ENCODE data around the gene TXNDC17.

The TXNDC17 gene

GRCh38 chr17:6684881-6685767 lies 44.3 kb downstream of the TXNDC17 start:
- H3K4me3 ChIP-seq (ENCODE audit: low read depth, low read length), result no peak overlapping the region
- DNase-seq, result no peak
- no peak overlapping the region for H3K27ac ChIP-seq (ENCODE audit: low read depth, low read length)
- no peak overlapping the region for H2BK5ac ChIP-seq (ENCODE audit: low read depth, low read length, poor library complexity)
- no peak overlapping the region for H3K14ac ChIP-seq (ENCODE audit: low read length)
- H3K79me2 ChIP-seq (ENCODE audit: control insufficient read depth, insufficient read depth, low read length, poor library complexity), result no peaks in the 10 kb centered on the region
- H3K79me1 ChIP-seq (ENCODE audit: low read length), result no peaks in the 10 kb centered on the region
- no peak overlapping the region for H2AK5ac ChIP-seq (ENCODE audit: low read length)
- no peak overlapping the region for H3K4ac ChIP-seq (ENCODE audit: low read depth, low read length)
- no peak overlapping the region for H3K4me2 ChIP-seq (ENCODE audit: low read length)
- H3K18ac ChIP-seq (ENCODE audit: low read length), result no peak overlapping the region
- H3K9me3 ChIP-seq (ENCODE audit: insufficient read depth, low read depth, low read length), result no peaks in the 10 kb centered on the region
- WGBS (ENCODE audit: extremely low coverage, insufficient coverage, insufficient read length), result no CpG with 5 or more reads among the region's 14 CpGs
- no peak overlapping the region for H2BK12ac ChIP-seq (ENCODE audit: low read length)
- H3K23ac ChIP-seq (ENCODE audit: low read length), result no peak overlapping the region
- H3K36me3 ChIP-seq (ENCODE audit: control insufficient read depth in 1 of 2, insufficient read depth in 2 of 2, low read length in 2 of 2), result no peaks in the 10 kb centered on the region
- no peak overlapping the region for H2AFZ ChIP-seq (ENCODE audit: insufficient read depth, low read length, poor library complexity)
- H4K8ac ChIP-seq (ENCODE audit: low read depth, low read length), result no peak overlapping the region
- H2BK120ac ChIP-seq (ENCODE audit: insufficient read depth, low read length, poor library complexity), result no peak overlapping the region
- no peaks in the 10 kb centered on the region for H3K27me3 ChIP-seq (ENCODE audit: insufficient read depth, low read length)
- no peak overlapping the region for H4K91ac ChIP-seq (ENCODE audit: low read depth, low read length)
- H4K12ac ChIP-seq (ENCODE audit: low read depth, low read length), result no peak overlapping the region
- no peak overlapping the region for H3K9ac ChIP-seq (ENCODE audit: low read length)
- H3K4me1 ChIP-seq (ENCODE audit: control insufficient read depth in 1 of 2, insufficient read depth in 2 of 2, low read length in 2 of 2), result no peaks in the 10 kb centered on the region

- H4K12ac ChIP-seq (ENCODE audit: low read depth, low read length), result no peak overlapping the region
- no peak overlapping the region for H3K18ac ChIP-seq (ENCODE audit: low read length)
- H3K9ac ChIP-seq (ENCODE audit: low read length), result no peak overlapping the region
- no CpG with 5 or more reads among the region's 4 CpGs for WGBS (ENCODE audit: extremely low coverage, insufficient coverage, insufficient read length)
- H3K4me3 ChIP-seq (ENCODE audit: low read depth, low read length), result no peak overlapping the region
- H2BK120ac ChIP-seq (ENCODE audit: insufficient read depth, low read length, poor library complexity), result no peak overlapping the region
- no peak overlapping the region for H2BK12ac ChIP-seq (ENCODE audit: low read length)
- H3K14ac ChIP-seq (ENCODE audit: low read length), result no peak overlapping the region
- H3K4ac ChIP-seq (ENCODE audit: low read depth, low read length), result no peak overlapping the region
- no peaks in the 10 kb centered on the region for H3K9me3 ChIP-seq (ENCODE audit: insufficient read depth, low read depth, low read length)
- H3K79me2 ChIP-seq (ENCODE audit: control insufficient read depth, insufficient read depth, low read length, poor library complexity), result no peaks in the 10 kb centered on the region
- H3K36me3 ChIP-seq (ENCODE audit: control insufficient read depth in 1 of 2, insufficient read depth in 2 of 2, low read length in 2 of 2), result no peaks in the 10 kb centered on the region
- no peaks in the 10 kb centered on the region for H3K79me1 ChIP-seq (ENCODE audit: low read length)
- no peak overlapping the region for H4K8ac ChIP-seq (ENCODE audit: low read depth, low read length)
- H2AK5ac ChIP-seq (ENCODE audit: low read length), result no peak overlapping the region
- H3K23ac ChIP-seq (ENCODE audit: low read length), result no peak overlapping the region
- no peaks in the 10 kb centered on the region for H3K27me3 ChIP-seq (ENCODE audit: insufficient read depth, low read length)
- H3K4me1 ChIP-seq (ENCODE audit: control insufficient read depth in 1 of 2, insufficient read depth in 2 of 2, low read length in 2 of 2), result no peaks in the 10 kb centered on the region
- H3K27ac ChIP-seq (ENCODE audit: low read depth, low read length), result no peak overlapping the region
- no peak overlapping the region for H4K91ac ChIP-seq (ENCODE audit: low read depth, low read length)
- H3K4me2 ChIP-seq (ENCODE audit: low read length), result no peak overlapping the region
- no peak for DNase-seq
- H2BK5ac ChIP-seq (ENCODE audit: low read depth, low read length, poor library complexity), result no peak overlapping the region
- H2AFZ ChIP-seq (ENCODE audit: insufficient read depth, low read length, poor library complexity), result no peak overlapping the region
These were observed 45.2 kb downstream of the TXNDC17 start for GRCh38 chr17:6686026-6686425.

- H2AK5ac ChIP-seq (ENCODE audit: low read length), result no peak overlapping the region
- DNase-seq, result no peak
- H3K27ac ChIP-seq (ENCODE audit: low read depth, low read length), result no peak overlapping the region
- WGBS (ENCODE audit: extremely low coverage, insufficient coverage, insufficient read length), result no CpG with 5 or more reads among the region's 9 CpGs
- no peaks in the 10 kb centered on the region for H3K4me1 ChIP-seq (ENCODE audit: control insufficient read depth in 1 of 2, insufficient read depth in 2 of 2, low read length in 2 of 2)
- H3K23ac ChIP-seq (ENCODE audit: low read length), result no peak overlapping the region
- no peak overlapping the region for H3K4me3 ChIP-seq (ENCODE audit: low read depth, low read length)
- H2BK12ac ChIP-seq (ENCODE audit: low read length), result no peak overlapping the region
- H4K91ac ChIP-seq (ENCODE audit: low read depth, low read length), result no peak overlapping the region
- H2BK5ac ChIP-seq (ENCODE audit: low read depth, low read length, poor library complexity), result no peak overlapping the region
- no peak overlapping the region for H3K4ac ChIP-seq (ENCODE audit: low read depth, low read length)
- no peak overlapping the region for H4K8ac ChIP-seq (ENCODE audit: low read depth, low read length)
- no peak overlapping the region for H2AFZ ChIP-seq (ENCODE audit: insufficient read depth, low read length, poor library complexity)
- no peaks in the 10 kb centered on the region for H3K79me1 ChIP-seq (ENCODE audit: low read length)
- H3K27me3 ChIP-seq (ENCODE audit: insufficient read depth, low read length), result no peaks in the 10 kb centered on the region
- H3K79me2 ChIP-seq (ENCODE audit: control insufficient read depth, insufficient read depth, low read length, poor library complexity), result no peaks in the 10 kb centered on the region
- H3K9me3 ChIP-seq (ENCODE audit: insufficient read depth, low read depth, low read length), result no peaks in the 10 kb centered on the region
- no peak overlapping the region for H3K4me2 ChIP-seq (ENCODE audit: low read length)
- no peaks in the 10 kb centered on the region for H3K36me3 ChIP-seq (ENCODE audit: control insufficient read depth in 1 of 2, insufficient read depth in 2 of 2, low read length in 2 of 2)
- no peak overlapping the region for H3K18ac ChIP-seq (ENCODE audit: low read length)
- H3K9ac ChIP-seq (ENCODE audit: low read length), result no peak overlapping the region
- no peak overlapping the region for H2BK120ac ChIP-seq (ENCODE audit: insufficient read depth, low read length, poor library complexity)
- H4K12ac ChIP-seq (ENCODE audit: low read depth, low read length), result no peak overlapping the region
- H3K14ac ChIP-seq (ENCODE audit: low read length), result no peak overlapping the region
These were observed 48.1 kb downstream of the TXNDC17 start for GRCh38 chr17:6688944-6689343.

GRCh38 chr17:6690641-6691040 lies 49.8 kb downstream of the TXNDC17 start:
- Histone ChIP-seq H3K9ac (ENCODE audit: low read length) (no peak overlapping the region), H3K79me1 (ENCODE audit: low read length) (no peaks in the 10 kb centered on the region), H3K4me3 (ENCODE audit: low read depth, low read length) (no peak overlapping the region), H3K36me3 (ENCODE audit: control insufficient read depth in 1 of 2, insufficient read depth in 2 of 2, low read length in 2 of 2) (no peaks in the 10 kb centered on the region), H3K23ac (ENCODE audit: low read length) (no peak overlapping the region), H3K27me3 (ENCODE audit: insufficient read depth, low read length) (no peaks in the 10 kb centered on the region), H3K4me2 (ENCODE audit: low read length) (no peak overlapping the region), H4K12ac (ENCODE audit: low read depth, low read length) (no peak overlapping the region), H3K27ac (ENCODE audit: low read depth, low read length) (no peak overlapping the region), H3K9me3 (ENCODE audit: insufficient read depth, low read depth, low read length) (no peaks in the 10 kb centered on the region), H2BK12ac (ENCODE audit: low read length) (no peak overlapping the region), H3K14ac (ENCODE audit: low read length) (no peak overlapping the region), H2BK5ac (ENCODE audit: low read depth, low read length, poor library complexity) (no peak overlapping the region), H4K8ac (ENCODE audit: low read depth, low read length) (no peak overlapping the region), H3K4ac (ENCODE audit: low read depth, low read length) (no peak overlapping the region), H3K18ac (ENCODE audit: low read length) (no peak overlapping the region), H2AFZ (ENCODE audit: insufficient read depth, low read length, poor library complexity) (no peak overlapping the region), H2AK5ac (ENCODE audit: low read length) (no peak overlapping the region), H3K4me1 (ENCODE audit: control insufficient read depth in 1 of 2, insufficient read depth in 2 of 2, low read length in 2 of 2) (no peaks in the 10 kb centered on the region), H2BK120ac (ENCODE audit: insufficient read depth, low read length, poor library complexity) (no peak overlapping the region), H3K79me2 (ENCODE audit: control insufficient read depth, insufficient read depth, low read length, poor library complexity) (no peaks in the 10 kb centered on the region), H4K91ac (ENCODE audit: low read depth, low read length) (no peak overlapping the region)
- WGBS (ENCODE audit: extremely low coverage, insufficient coverage, insufficient read length), result no CpG with 5 or more reads among the region's 11 CpGs
- no peak for DNase-seq
